Loucy (cell line): ENCODE results near the gene SLC28A2.

ENCODE experiments used
- H2AFZ ChIP-seq: fragments of 200-600 bp; sonication (generic); 2 replicates; pipeline ENCODE4 v1.6.0; 2016; ENCODE audit warnings: antibody characterized with exemption, mild to moderate bottlenecking, low read length, moderate library complexity
- H3F3A ChIP-seq: fragments of 200-600 bp; 2 replicates; pipeline ENCODE4 v1.6.0; 2016; ENCODE audit warnings: antibody characterized with exemption, low read depth, mild to moderate bottlenecking
- H3K27me3 ChIP-seq: fragments of 200-600 bp; sonication (generic); 2 replicates; pipeline ENCODE4 v1.6.1; 2014; ENCODE audit warnings: low read length, mild to moderate bottlenecking; ENCODE audit not compliant: insufficient read depth, poor library complexity, severe bottlenecking
- H3K36me3 ChIP-seq: fragments of 200-600 bp; sonication (generic); 2 replicates; pipeline ENCODE4 v1.6.1; 2016; ENCODE audit warnings: low read length; ENCODE audit not compliant: insufficient read depth
- H3K4me1 ChIP-seq: fragments of 200-600 bp; sonication (generic); 2 replicates; pipeline ENCODE4 v1.5.1; 2014; ENCODE audit warnings: low read length, mild to moderate bottlenecking; ENCODE audit not compliant: insufficient read depth, poor library complexity, severe bottlenecking
- H3K4me2 ChIP-seq: fragments of 200-600 bp; sonication (generic); 2 replicates; pipeline ENCODE4 v1.6.0; 2014; ENCODE audit warnings: antibody characterized with exemption, low read length, low read depth, mild to moderate bottlenecking; ENCODE audit not compliant: poor library complexity, severe bottlenecking
- H3K4me3 ChIP-seq: fragments of 200-600 bp; sonication (generic); 2 replicates; pipeline ENCODE4 v1.5.1; 2014; ENCODE audit warnings: low read length, mild to moderate bottlenecking, mixed read lengths; ENCODE audit not compliant: poor library complexity, severe bottlenecking
- H3K79me2 ChIP-seq: fragments of 200-600 bp; sonication (generic); 2 replicates; pipeline ENCODE4 v1.6.1; 2014; ENCODE audit warnings: low read length; ENCODE audit not compliant: insufficient read depth
- H3K9ac ChIP-seq: fragments of 200-600 bp; sonication (generic); 2 replicates; pipeline ENCODE4 v1.6.0; 2014; ENCODE audit warnings: mild to moderate bottlenecking, low read depth, low read length, moderate library complexity; ENCODE audit not compliant: poor library complexity, severe bottlenecking
- H3K9me2 ChIP-seq: fragments of 200-600 bp; sonication (generic); replicated peaks from 2 replicates; pipeline ENCODE4 v1.6.1; 2016; ENCODE audit warnings: low read depth, low read length, mixed read lengths
- H3K9me3 ChIP-seq: fragments of 200-600 bp; sonication (generic); 2 replicates; pipeline ENCODE4 v1.6.1; 2014; ENCODE audit warnings: mild to moderate bottlenecking, antibody characterized with exemption, low read length, low read depth; ENCODE audit not compliant: insufficient read depth
- H4K20me1 ChIP-seq: fragments of 200-600 bp; sonication (generic); 2 replicates; pipeline ENCODE4 v1.6.0; 2014; ENCODE audit warnings: antibody characterized with exemption, low read length, mild to moderate bottlenecking; ENCODE audit not compliant: insufficient read depth, poor library complexity, severe bottlenecking
- CTCF ChIP-seq: fragments of 200-600 bp; sonication (generic); conservative IDR thresholded peaks from 2 replicates; pipeline ENCODE4 v1.5.1; 2014; ENCODE audit warnings: mild to moderate bottlenecking, antibody characterized with exemption, low read length
- EZH2phosphoT487 ChIP-seq: fragments of 200-600 bp; IDR thresholded peaks from 2 replicates; pipeline ENCODE4 v1.6.1; 2018; ENCODE audit warnings: antibody characterized with exemption, mild to moderate bottlenecking, moderate library complexity, borderline replicate concordance

Gene SLC28A2

GRCh38 chr15:45314960-45315359 lies 62.9 kb downstream of the SLC28A2 start:
- Histone ChIP-seq H3K79me2 (no peaks in the 10 kb centered on the region), H3F3A (no peaks in the 10 kb centered on the region), H3K27me3 (no peaks in the 10 kb centered on the region), H3K4me1 (no peaks in the 10 kb centered on the region), H3K9me3 (no peaks in the 10 kb centered on the region), H3K4me2 (no peak overlapping the region), H3K9ac (no peak overlapping the region), H3K36me3 (no peaks in the 10 kb centered on the region), H3K4me3 (no peak overlapping the region), H4K20me1 (no peaks in the 10 kb centered on the region), H3K9me2 (no peaks in the 10 kb centered on the region), H2AFZ (no peak overlapping the region)
- no peak for TF ChIP-seq CTCF
- no peak for TF ChIP-seq EZH2phosphoT487

- H3K9me2 ChIP-seq = no peaks in the 10 kb centered on the region
- no peak overlapping the region for H2AFZ ChIP-seq
- H3K4me2 ChIP-seq = no peak overlapping the region
- H3K9ac ChIP-seq = no peak overlapping the region
- H3K36me3 ChIP-seq = no peaks in the 10 kb centered on the region
- H3K27me3 ChIP-seq = no peaks in the 10 kb centered on the region
- H3K4me1 ChIP-seq = no peaks in the 10 kb centered on the region
- H3K9me3 ChIP-seq = no peaks in the 10 kb centered on the region
- H4K20me1 ChIP-seq = no peaks in the 10 kb centered on the region
- H3F3A ChIP-seq = no peaks in the 10 kb centered on the region
- TF ChIP-seq CTCF (no peak), EZH2phosphoT487 (no peak)
- H3K79me2 ChIP-seq = no peaks in the 10 kb centered on the region
- H3K4me3 ChIP-seq = no peak overlapping the region
Observed at GRCh38 chr15:45319472-45320214, 67.6 kb downstream of the SLC28A2 start.

DNA sequence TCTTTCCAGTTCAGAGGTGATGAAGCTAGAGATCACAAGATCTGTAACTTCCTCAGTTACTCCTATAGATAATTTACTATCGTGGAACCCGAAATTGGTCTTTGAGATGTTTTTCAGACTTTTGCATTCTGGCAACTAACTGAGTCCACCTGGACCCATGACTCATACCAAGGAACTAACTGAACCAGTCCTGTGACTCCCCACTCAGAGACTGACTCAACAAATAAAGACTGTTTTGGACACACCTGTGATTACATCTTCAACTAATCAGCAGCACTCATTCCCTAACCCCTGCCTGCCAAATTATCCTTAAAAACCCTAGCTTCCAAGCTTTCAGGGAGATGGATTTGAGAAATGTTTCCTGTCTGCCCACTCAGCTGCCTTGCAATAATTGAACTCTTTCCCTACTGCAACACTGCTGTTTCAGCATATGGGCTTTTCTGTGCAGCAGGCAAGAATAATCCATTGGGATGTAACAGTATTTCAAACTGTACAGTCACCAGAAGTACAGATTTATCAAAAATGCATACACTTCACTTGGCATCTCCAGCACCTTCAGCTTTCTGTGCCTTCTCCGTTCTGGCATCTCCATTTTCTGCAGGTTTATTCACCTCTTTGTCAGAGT lies 68.7 kb downstream of the SLC28A2 start:
- Histone ChIP-seq H3K9ac (no peak overlapping the region), H3K9me2 (no peaks in the 10 kb centered on the region), H3F3A (no peaks in the 10 kb centered on the region), H3K4me2 (no peak overlapping the region), H3K27me3 (no peaks in the 10 kb centered on the region), H2AFZ (no peak overlapping the region), H4K20me1 (no peaks in the 10 kb centered on the region), H3K79me2 (no peaks in the 10 kb centered on the region), H3K36me3 (no peaks in the 10 kb centered on the region), H3K4me1 (peaks cover 4% of the 10 kb centered on the region), H3K4me3 (no peak overlapping the region), H3K9me3 (no peaks in the 10 kb centered on the region)
- TF ChIP-seq CTCF = no peak
- TF ChIP-seq EZH2phosphoT487 = no peak
